A549 (cell line): ENCODE results near the gene MIX23. TPM values are rescaled to one million over a fixed set of nuclear protein-coding genes. Genes with fewer than 3 reads are reported as not detected.
A peak's percentile ranks its signal among the peaks of the same experiment; 100 is the strongest.

Experiments
- ATAC-seq, 2 experiments: fragments of 200-7000 bp in 1 of 2; fragments of >200 bp in 1 of 2; cut with Nextera tagmentation in 1 of 2; cut with Tn5 transposase in 1 of 2; 3 replicates each; pipeline versions ENCODE4 v1.8.0 to v1.9.1; 2018 to 2020; ENCODE audit warnings: mild to moderate bottlenecking in 1 of 2, moderate library complexity in 1 of 2
- CTCF ChIA-PET: fragments of 300-600 bp; sonication (Branson Sonifier 250); formaldehyde crosslinking; extraction: SDS; loops from one replicate; lab custom pipeline; 2021; ENCODE audit warnings: antibody characterized with exemption, inconsistent platforms; lab: Yijun Ruan, JAX
- POLR2A ChIA-PET: fragments of 350-600 bp; formaldehyde crosslinking; extraction: SDS; loops from one replicate; lab custom pipeline; 2021; ENCODE audit warnings: antibody characterized with exemption, inconsistent platforms; lab: Yijun Ruan, JAX
- DNase-seq, 2 experiments: peaks; one replicate each; pipeline versions ENCODE4 v3.0.0 to v3.0.0-alpha.2; 2011 to 2016; ENCODE audit warnings: low read depth in 1 of 2, low spot score in 1 of 2
- FAIRE-seq: peaks from 2 replicates; lab custom pipeline; 2011; peaks lifted over from hg19 to GRCh38; lab: Jason Lieb, UNC
- H3K27ac ChIP-seq, 2 experiments: fragments of >200 bp; sonication (Bioruptor Twin); formaldehyde crosslinking; 3 replicates each; pipeline ENCODE4 v1.5.1; 2016 to 2017
- H3K4me1 ChIP-seq: fragments of >200 bp; sonication (Bioruptor Twin); formaldehyde crosslinking; 3 replicates; pipeline ENCODE4 v1.6.1; 2016
- H3K4me2 ChIP-seq: fragments of >200 bp; sonication (Bioruptor Twin); formaldehyde crosslinking; 3 replicates; pipeline ENCODE4 v1.6.1; 2016
- H3K4me3 ChIP-seq: fragments of >200 bp; sonication (Bioruptor Twin); formaldehyde crosslinking; 3 replicates; pipeline ENCODE4 v1.5.1; 2016
- H3K9me3 ChIP-seq: fragments of >200 bp; sonication (Bioruptor Twin); formaldehyde crosslinking; 3 replicates; pipeline ENCODE4 v1.6.1; 2016
- ELK1 ChIP-seq: fragments of 150-350 bp; IDR thresholded peaks from 2 replicates; pipeline ENCODE4 v1.6.1; 2014; ENCODE audit warnings: low read depth, mild to moderate bottlenecking, low read length
- FOSB ChIP-seq: fragments of 250-450 bp; sonication (Bioruptor Pico); IDR thresholded peaks from 2 replicates; pipeline ENCODE4 v1.5.0; 2020; ENCODE audit warnings: mild to moderate bottlenecking, moderate library complexity
- FOXS1 ChIP-seq: fragments of 250-450 bp; sonication (Bioruptor Pico); IDR thresholded peaks from 2 replicates; pipeline ENCODE4 v1.5.0; 2020; ENCODE audit warnings: mild to moderate bottlenecking, moderate library complexity
- HOXA7 ChIP-seq: fragments of 250-450 bp; sonication (Bioruptor Pico); IDR thresholded peaks from 2 replicates; pipeline ENCODE4 v1.5.0; 2020; ENCODE audit warnings: mild to moderate bottlenecking, moderate library complexity
- JUN ChIP-seq, 2 experiments: fragments of >200 bp; sonication (Bioruptor Twin); formaldehyde crosslinking; IDR thresholded peaks; 2 replicates in 1 of 2; 3 replicates in 1 of 2; pipeline ENCODE4 v1.6.1; 2016 to 2017
- KDM1A ChIP-seq: fragments of 200-600 bp; sonication (generic); IDR thresholded peaks from 2 replicates; pipeline ENCODE4 v1.6.1; 2016; ENCODE audit warnings: low read depth, mild to moderate bottlenecking
- MAFK ChIP-seq: fragments of 450-650 bp; IDR thresholded peaks from 2 replicates; pipeline ENCODE4 v1.6.1; 2014; ENCODE audit not compliant: partially characterized antibody
- MYC ChIP-seq: IDR thresholded peaks from 2 replicates; pipeline ENCODE4 v1.6.1; 2012; ENCODE audit warnings: mild to moderate bottlenecking, inconsistent platforms, low read length, improper control_type of control experiment, borderline replicate concordance
- NPAS2 ChIP-seq: fragments of 250-450 bp; sonication (Bioruptor Pico); IDR thresholded peaks from 2 replicates; pipeline ENCODE4 v1.8.0; 2022; ENCODE audit warnings: mild to moderate bottlenecking, moderate library complexity, borderline replicate concordance
- RAD21 ChIP-seq, 2 experiments: fragments of >200 bp in 1 of 2; sonication (Bioruptor Twin) in 1 of 2; formaldehyde crosslinking in 1 of 2; IDR thresholded peaks in 1 of 2; conservative IDR thresholded peaks in 1 of 2; 2 replicates in 1 of 2; 3 replicates in 1 of 2; pipeline ENCODE4 v1.6.1; 2012 to 2018; ENCODE audit warnings: inconsistent platforms in 1 of 2
- RARB ChIP-seq: fragments of 250-450 bp; sonication (Bioruptor Pico); IDR thresholded peaks from 2 replicates; pipeline ENCODE4 v1.8.0; 2021; ENCODE audit warnings: mild to moderate bottlenecking, moderate library complexity
- RNF2 ChIP-seq: fragments of 200-600 bp; sonication (generic); IDR thresholded peaks from 2 replicates; pipeline ENCODE4 v1.6.1; 2016; ENCODE audit warnings: low read depth, mild to moderate bottlenecking, antibody characterized with exemption, moderate library complexity, borderline replicate concordance
- SMC3 ChIP-seq: fragments of >200 bp; sonication (Bioruptor Twin); formaldehyde crosslinking; IDR thresholded peaks from 3 replicates; pipeline ENCODE4 v1.6.1; 2018; ENCODE audit warnings: inconsistent platforms
- TFCP2L1 ChIP-seq: fragments of 250-450 bp; sonication (Bioruptor Pico); IDR thresholded peaks from 2 replicates; pipeline ENCODE4 v1.5.0; 2021; ENCODE audit warnings: mild to moderate bottlenecking
- TP53 ChIP-seq: fragments of 250-450 bp; sonication (Bioruptor Pico); IDR thresholded peaks from 2 replicates; pipeline ENCODE4 v1.5.0; 2021; ENCODE audit warnings: mild to moderate bottlenecking, moderate library complexity
- WGBS: methylation state at CpG from one replicate; pipeline ENCODE4 v1.1.6; 2017; ENCODE audit errors: missing lambda C conversion rate; 5-methylcytosine and 5-hydroxymethylcytosine counted together
- polyA plus RNA-seq, 4 experiments: library from polyadenylated mRNA; depleted of rRNA in 3 of 4; stranded (reverse); fragments of >200 nt; fragmentation: RNase III in 1 of 4; extraction: RNeasy Plus Mini Kit Qiagen cat#74134 plus additional on column Dnase treatment in 1 of 4; gene quantifications; 2 replicates in 3 of 4; 3 replicates in 1 of 4; pipeline ENCODE4 v1.2.3, GENCODE V29; 2011 to 2017
- TF ChIP-seq, protein P1 (sequence below): fragments of >200 bp; sonication (Bioruptor Twin); formaldehyde crosslinking; IDR thresholded peaks from 3 replicates; pipeline ENCODE4 v1.5.1; 2016
- TF ChIP-seq, protein P2 (sequence below): IDR thresholded peaks from 2 replicates; pipeline ENCODE4 v1.6.1; 2012; ENCODE audit warnings: low read depth, borderline replicate concordance
- TF ChIP-seq, protein P3 (sequence below): fragments of 250-450 bp; sonication (Bioruptor Pico); IDR thresholded peaks from 2 replicates; pipeline ENCODE4 v1.5.0; 2020; ENCODE audit warnings: low read depth, mild to moderate bottlenecking, moderate library complexity

The MIX23 gene
- polyA plus RNA-seq, 2 of the 4 experiments (the other 2 are of a cell fraction) = 51.6 to 54.1 TPM

DNA sequence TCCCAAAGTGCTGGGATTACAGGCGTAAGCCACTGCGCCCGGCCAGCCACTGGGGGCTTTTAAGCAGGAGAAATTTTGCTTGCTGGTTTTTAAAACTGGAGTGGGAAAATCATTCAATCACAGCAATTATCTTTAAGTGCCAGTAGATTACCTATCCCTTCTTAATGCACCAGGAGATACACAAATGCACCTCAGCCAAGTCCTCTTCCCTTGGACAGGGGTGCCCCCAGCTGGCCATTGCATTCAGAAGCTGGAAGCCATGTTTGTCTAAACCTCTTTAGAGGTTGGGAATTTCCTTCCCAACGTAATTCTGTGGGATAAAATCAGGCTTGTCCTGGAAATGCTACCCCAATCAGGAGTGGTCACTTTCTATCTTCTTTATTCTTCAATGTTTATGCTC lies 26.6 kb downstream of the MIX23 start:
- ATAC-seq (peak; percentile 80 to 84; a peak in 5 of 6 replicates), FAIRE-seq (no peak), DNase-seq (peak; percentile 31 to 66)
- H3K4me1 ChIP-seq = peaks cover 3% of the 10 kb centered on the region; the same call in 1 of the 3 replicates
- 77% methylated on average over 3 of the region's 4 CpGs for WGBS
- no peak overlapping the region for H3K4me3 ChIP-seq
- TF ChIP-seq, protein P1, sequence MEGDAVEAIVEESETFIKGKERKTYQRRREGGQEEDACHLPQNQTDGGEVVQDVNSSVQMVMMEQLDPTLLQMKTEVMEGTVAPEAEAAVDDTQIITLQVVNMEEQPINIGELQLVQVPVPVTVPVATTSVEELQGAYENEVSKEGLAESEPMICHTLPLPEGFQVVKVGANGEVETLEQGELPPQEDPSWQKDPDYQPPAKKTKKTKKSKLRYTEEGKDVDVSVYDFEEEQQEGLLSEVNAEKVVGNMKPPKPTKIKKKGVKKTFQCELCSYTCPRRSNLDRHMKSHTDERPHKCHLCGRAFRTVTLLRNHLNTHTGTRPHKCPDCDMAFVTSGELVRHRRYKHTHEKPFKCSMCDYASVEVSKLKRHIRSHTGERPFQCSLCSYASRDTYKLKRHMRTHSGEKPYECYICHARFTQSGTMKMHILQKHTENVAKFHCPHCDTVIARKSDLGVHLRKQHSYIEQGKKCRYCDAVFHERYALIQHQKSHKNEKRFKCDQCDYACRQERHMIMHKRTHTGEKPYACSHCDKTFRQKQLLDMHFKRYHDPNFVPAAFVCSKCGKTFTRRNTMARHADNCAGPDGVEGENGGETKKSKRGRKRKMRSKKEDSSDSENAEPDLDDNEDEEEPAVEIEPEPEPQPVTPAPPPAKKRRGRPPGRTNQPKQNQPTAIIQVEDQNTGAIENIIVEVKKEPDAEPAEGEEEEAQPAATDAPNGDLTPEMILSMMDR = peak; percentile 45; the same call in 2 of the 3 replicates
- no peak for TF ChIP-seq MAFK
- TF ChIP-seq RAD21 (conservative IDR thresholded peaks at IDR 0.05 in 1 of 2, IDR thresholded peaks at IDR 0.05 in 1 of 2) = peak; percentile 63 to 78; a peak in 4 of 5 replicates
- TF ChIP-seq, protein P2, sequence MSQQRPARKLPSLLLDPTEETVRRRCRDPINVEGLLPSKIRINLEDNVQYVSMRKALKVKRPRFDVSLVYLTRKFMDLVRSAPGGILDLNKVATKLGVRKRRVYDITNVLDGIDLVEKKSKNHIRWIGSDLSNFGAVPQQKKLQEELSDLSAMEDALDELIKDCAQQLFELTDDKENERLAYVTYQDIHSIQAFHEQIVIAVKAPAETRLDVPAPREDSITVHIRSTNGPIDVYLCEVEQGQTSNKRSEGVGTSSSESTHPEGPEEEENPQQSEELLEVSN = no peak
- TF ChIP-seq SMC3 = peak; percentile 45; the same call in 2 of the 3 replicates
- H3K4me2 ChIP-seq = no peak overlapping the region
- CTCF ChIA-PET = interaction anchor here (1.3 to 2.8 kb wide), 3 partner anchors 9 to 50 kb away, joined by 4 to 8 read pairs (median 4); no protein-coding TSS in a partner anchor
- POLR2A ChIA-PET = no interaction called here
- H3K27ac ChIP-seq = no peak overlapping the region
- H3K9me3 ChIP-seq = no peaks in the 10 kb centered on the region

- FAIRE-seq (no peak), DNase-seq (no peak), ATAC-seq (no peak)
- Histone ChIP-seq H3K27ac (no peak overlapping the region), H3K4me3 (no peak overlapping the region), H3K4me2 (no peak overlapping the region), H3K9me3 (no peaks in the 10 kb centered on the region), H3K4me1 (peaks cover 3% of the 10 kb centered on the region; the same call in 1 of the 3 replicates)
- ChIA-PET POLR2A (no interaction called here), CTCF (interaction anchor here (1.3 to 2.8 kb wide), 2 partner anchors 38 to 49 kb away, joined by 4 to 8 read pairs; no protein-coding TSS in a partner anchor)
- 79% methylated on average over 4 of the region's 4 CpGs for WGBS
- TF ChIP-seq, protein P1 = no peak
- no peak for TF ChIP-seq FOSB (CRISPR knock-in tag)
- TF ChIP-seq JUN (IDR thresholded peaks at IDR 0.05) = no peak
- no peak for TF ChIP-seq TP53 (CRISPR knock-in tag)
- TF ChIP-seq RAD21 (conservative IDR thresholded peaks at IDR 0.05 in 1 of 2, IDR thresholded peaks at IDR 0.05 in 1 of 2) = no peak
- TF ChIP-seq TFCP2L1 (CRISPR knock-in tag) = no peak
- TF ChIP-seq RNF2 = no peak
Observed at GRCh38 chr3:122355612-122356011, 27.4 kb downstream of the MIX23 start.

DNA sequence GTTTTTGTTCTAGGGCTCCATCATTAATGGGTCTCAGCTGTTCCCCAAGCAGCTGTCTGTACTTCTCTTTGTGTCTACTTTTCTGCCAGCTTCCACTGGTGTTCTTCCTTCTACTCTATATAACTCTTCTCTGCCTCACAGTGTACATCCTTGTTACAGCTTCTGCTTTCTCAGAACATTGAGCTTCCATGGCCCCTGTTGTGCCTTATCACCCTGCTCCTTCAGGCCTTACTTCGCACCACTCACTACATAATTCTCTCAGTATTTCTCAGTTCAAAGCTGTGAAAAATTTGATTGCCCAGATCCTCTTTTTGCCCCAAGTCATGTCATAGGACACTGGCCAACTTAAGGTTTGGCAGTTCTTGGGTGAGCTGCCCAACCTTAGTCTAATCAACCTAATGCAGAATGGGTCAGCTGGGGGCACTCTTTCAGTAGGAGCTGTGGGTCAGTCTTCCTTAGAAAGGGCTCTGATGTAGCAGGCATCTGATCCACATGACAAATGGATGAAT lies 29.1 kb downstream of the MIX23 start:
- Histone ChIP-seq H3K27ac (no peak overlapping the region), H3K4me1 (peaks cover 3% of the 10 kb centered on the region; the same call in 1 of the 3 replicates), H3K4me3 (no peak overlapping the region), H3K9me3 (no peaks in the 10 kb centered on the region), H3K4me2 (no peak overlapping the region)
- POLR2A ChIA-PET = no interaction called here
- ATAC-seq (no peak), FAIRE-seq (no peak), DNase-seq (no peak)
- CTCF ChIA-PET = interaction anchor here (0.6 kb wide), 1 partner anchor 566 kb away, joined by 3 read pairs; no protein-coding TSS in a partner anchor
- 93% methylated on average over 1 of the region's 1 CpG for WGBS
- no peak for TF ChIP-seq SMC3
- no peak for TF ChIP-seq NPAS2
- TF ChIP-seq, protein P3, sequence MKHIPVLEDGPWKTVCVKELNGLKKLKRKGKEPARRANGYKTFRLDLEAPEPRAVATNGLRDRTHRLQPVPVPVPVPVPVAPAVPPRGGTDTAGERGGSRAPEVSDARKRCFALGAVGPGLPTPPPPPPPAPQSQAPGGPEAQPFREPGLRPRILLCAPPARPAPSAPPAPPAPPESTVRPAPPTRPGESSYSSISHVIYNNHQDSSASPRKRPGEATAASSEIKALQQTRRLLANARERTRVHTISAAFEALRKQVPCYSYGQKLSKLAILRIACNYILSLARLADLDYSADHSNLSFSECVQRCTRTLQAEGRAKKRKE (CRISPR knock-in tag) = no peak
- TF ChIP-seq ELK1 = no peak
- no peak for TF ChIP-seq FOSB (CRISPR knock-in tag)
- TF ChIP-seq MYC = no peak
- no peak for TF ChIP-seq JUN (IDR thresholded peaks at IDR 0.05)
- TF ChIP-seq TP53 (CRISPR knock-in tag) = no peak
- TF ChIP-seq HOXA7 = no peak
- TF ChIP-seq KDM1A = no peak
- TF ChIP-seq FOXS1 = no peak
- TF ChIP-seq RARB = no peak
